H9 (cell line): ENCODE data around the gene GSX1. TPM values are rescaled to one million over a fixed set of nuclear protein-coding genes. Genes with fewer than 3 reads are reported as not detected.

Experiments
- DNase-seq: peaks from one replicate; pipeline ENCODE4 v3.0.0-alpha.2; 2017
- H2AFZ ChIP-seq: one replicate; pipeline ENCODE4 v1.6.1; 2013; ENCODE audit warnings: mild to moderate bottlenecking, low read length, control low read depth, moderate library complexity
- H2AK5ac ChIP-seq: 2 replicates; pipeline ENCODE4 v1.6.1; 2013; ENCODE audit warnings: low read length, control low read depth, mixed read lengths; ENCODE audit not compliant: insufficient read length
- H2BK120ac ChIP-seq: one replicate; pipeline ENCODE4 v1.6.1; 2013; ENCODE audit warnings: low read depth, mild to moderate bottlenecking, low read length, control low read depth, inconsistent platforms; ENCODE audit not compliant: poor library complexity, severe bottlenecking
- H2BK12ac ChIP-seq: 2 replicates; pipeline ENCODE4 v1.6.1; 2013; ENCODE audit warnings: low read length, control low read depth, mixed read lengths, low read depth; ENCODE audit not compliant: insufficient read length
- H2BK15ac ChIP-seq: 2 replicates; pipeline ENCODE4 v1.6.1; 2013; ENCODE audit warnings: low read depth, low read length, control low read depth
- H2BK20ac ChIP-seq: one replicate; pipeline ENCODE4 v1.6.1; 2013; ENCODE audit warnings: low read depth, mild to moderate bottlenecking, low read length, control low read depth, inconsistent platforms; ENCODE audit not compliant: poor library complexity, severe bottlenecking
- H2BK5ac ChIP-seq: 2 replicates; pipeline ENCODE4 v1.6.1; 2013; ENCODE audit warnings: low read length, control low read depth, mixed read lengths; ENCODE audit not compliant: insufficient read length
- H3K14ac ChIP-seq: 2 replicates; pipeline ENCODE4 v1.6.1; 2013; ENCODE audit warnings: low read length, control low read depth; ENCODE audit not compliant: insufficient read depth
- H3K18ac ChIP-seq: 2 replicates; pipeline ENCODE4 v1.6.1; 2013; ENCODE audit warnings: low read depth, mild to moderate bottlenecking, mixed read lengths, low read length, control low read depth; ENCODE audit not compliant: insufficient read length
- H3K23ac ChIP-seq: 2 replicates; pipeline ENCODE4 v1.6.1; 2013; ENCODE audit warnings: low read length, control low read depth, mixed read lengths, low read depth; ENCODE audit not compliant: insufficient read length
- H3K23me2 ChIP-seq: 2 replicates; pipeline ENCODE4 v1.6.1; 2013; ENCODE audit warnings: low read depth, mild to moderate bottlenecking, mixed read lengths, low read length, control low read depth; ENCODE audit not compliant: insufficient read length, poor library complexity, severe bottlenecking
- H3K27ac ChIP-seq: 2 replicates; pipeline ENCODE4 v1.5.1; 2013; ENCODE audit warnings: low read length, control low read depth, mixed read lengths, low read depth; ENCODE audit not compliant: insufficient read length
- H3K27me3 ChIP-seq: 2 replicates; pipeline ENCODE4 v1.6.1; 2013; ENCODE audit warnings: low read length, control low read depth, inconsistent platforms; ENCODE audit not compliant: insufficient read depth
- H3K4ac ChIP-seq: 2 replicates; pipeline ENCODE4 v1.6.1; 2013; ENCODE audit warnings: low read depth, mild to moderate bottlenecking, control low read depth, inconsistent platforms, low read length, moderate library complexity
- H3K4me1 ChIP-seq: 2 replicates; pipeline ENCODE4 v1.6.1; 2013; ENCODE audit warnings: low read length, control low read depth, inconsistent platforms; ENCODE audit not compliant: insufficient read depth
- H3K4me2 ChIP-seq: 2 replicates; pipeline ENCODE4 v1.6.1; 2013; ENCODE audit warnings: low read length, control low read depth, mixed read lengths; ENCODE audit not compliant: insufficient read length, insufficient read depth
- H3K56ac ChIP-seq: 2 replicates; pipeline ENCODE4 v1.6.1; 2013; ENCODE audit warnings: low read depth, mild to moderate bottlenecking, mixed read lengths, low read length, control low read depth; ENCODE audit not compliant: insufficient read length
- H3K79me1 ChIP-seq: 2 replicates; pipeline ENCODE4 v1.6.1; 2013; ENCODE audit warnings: low read depth, mild to moderate bottlenecking, moderate library complexity, low read length, control low read depth, inconsistent platforms; ENCODE audit not compliant: insufficient read depth, poor library complexity, severe bottlenecking
- H3K79me2 ChIP-seq: 2 replicates; pipeline ENCODE4 v1.6.1; 2013; ENCODE audit warnings: low read length, control low read depth, inconsistent platforms; ENCODE audit not compliant: insufficient read depth
- H3K9ac ChIP-seq: 2 replicates; pipeline ENCODE4 v1.6.1; 2013; ENCODE audit warnings: low read length, control low read depth, mixed read lengths; ENCODE audit not compliant: insufficient read length; ENCODE audit errors: extremely low read depth
- H3K9me3 ChIP-seq: one replicate; pipeline ENCODE4 v1.6.1; 2013; ENCODE audit warnings: low read depth, low read length, inconsistent platforms; ENCODE audit not compliant: control insufficient read depth
- H3T11ph ChIP-seq: one replicate; pipeline ENCODE4 v1.6.1; 2013; ENCODE audit warnings: mild to moderate bottlenecking, low read length, control low read depth, inconsistent platforms
- H4K20me1 ChIP-seq: one replicate; pipeline ENCODE4 v1.6.1; 2013; ENCODE audit not compliant: control insufficient read depth, insufficient read length, insufficient read depth
- H4K5ac ChIP-seq: 2 replicates; pipeline ENCODE4 v1.6.1; 2013; ENCODE audit warnings: low read depth, mild to moderate bottlenecking, mixed read lengths, low read length, control low read depth; ENCODE audit not compliant: insufficient read length
- H4K8ac ChIP-seq: replicated peaks from 2 replicates; pipeline ENCODE4 v1.6.1; 2013; ENCODE audit warnings: low read length, control low read depth, mixed read lengths, low read depth; ENCODE audit not compliant: insufficient read length
- H4K91ac ChIP-seq: 2 replicates; pipeline ENCODE4 v1.6.1; 2013; ENCODE audit warnings: low read depth, mild to moderate bottlenecking, moderate library complexity, mixed read lengths, low read length, control low read depth; ENCODE audit not compliant: insufficient read length
- H3K27ac Mint-ChIP-seq, 3 experiments: 2 replicates in 2 of 3; 3 replicates in 1 of 3; pipeline ENCODE4 v1.8.0; 2020 to 2021; ENCODE audit warnings: mixed read lengths in 3 of 3, mild to moderate bottlenecking in 1 of 3, moderate library complexity in 1 of 3
- H3K27me3 Mint-ChIP-seq: 2 replicates; pipeline ENCODE4 v1.8.0; 2021; ENCODE audit warnings: low read depth, mild to moderate bottlenecking, moderate library complexity, mixed read lengths
- H3K36me3 Mint-ChIP-seq, 3 experiments: 2 replicates in 2 of 3; 3 replicates in 1 of 3; pipeline ENCODE4 v1.8.0; 2020 to 2021; ENCODE audit warnings: low read depth in 3 of 3, mixed read lengths in 3 of 3; ENCODE audit not compliant: insufficient read depth in 1 of 3
- H3K4me1 Mint-ChIP-seq, 2 experiments: 2 replicates each; pipeline ENCODE4 v1.8.0; 2020; ENCODE audit warnings: mixed read lengths in 2 of 2
- H3K4me3 Mint-ChIP-seq, 2 experiments: 2 replicates in 1 of 2; 3 replicates in 1 of 2; pipeline ENCODE4 v1.8.0; 2020 to 2021; ENCODE audit warnings: mild to moderate bottlenecking in 2 of 2, mixed read lengths in 2 of 2, moderate library complexity in 1 of 2
- H3K9me3 Mint-ChIP-seq, 2 experiments: 2 replicates in 1 of 2; 3 replicates in 1 of 2; pipeline ENCODE4 v1.8.0; 2020; ENCODE audit warnings: mild to moderate bottlenecking in 2 of 2, mixed read lengths in 2 of 2, moderate library complexity in 1 of 2
- WGBS: extraction: QIAGEN DNeasy Blood & Tissue Kit; methylation state at CpG from one replicate; pipeline ENCODE4 v1.1.7; 2013; ENCODE audit warnings: missing lambda C conversion rate, low lambda C conversion rate, mixed read lengths; ENCODE audit not compliant: insufficient read length; ENCODE audit errors: extremely low coverage; 5-methylcytosine and 5-hydroxymethylcytosine counted together
- total RNA-seq: library from RNA; stranded (reverse); gene quantifications from 2 replicates; pipeline ENCODE4 v1.2.1, GENCODE V29; 2021
- TF ChIP-seq, protein P1 (sequence below): fragments of 200-600 bp; sonication (generic); conservative IDR thresholded peaks from 3 replicates; pipeline ENCODE4 v1.8.0; 2021; ENCODE audit warnings: antibody characterized with exemption, mild to moderate bottlenecking

The GSX1 gene
- total RNA-seq, 1 experiment from 2014 or later: not detected

- TF ChIP-seq, protein P1, sequence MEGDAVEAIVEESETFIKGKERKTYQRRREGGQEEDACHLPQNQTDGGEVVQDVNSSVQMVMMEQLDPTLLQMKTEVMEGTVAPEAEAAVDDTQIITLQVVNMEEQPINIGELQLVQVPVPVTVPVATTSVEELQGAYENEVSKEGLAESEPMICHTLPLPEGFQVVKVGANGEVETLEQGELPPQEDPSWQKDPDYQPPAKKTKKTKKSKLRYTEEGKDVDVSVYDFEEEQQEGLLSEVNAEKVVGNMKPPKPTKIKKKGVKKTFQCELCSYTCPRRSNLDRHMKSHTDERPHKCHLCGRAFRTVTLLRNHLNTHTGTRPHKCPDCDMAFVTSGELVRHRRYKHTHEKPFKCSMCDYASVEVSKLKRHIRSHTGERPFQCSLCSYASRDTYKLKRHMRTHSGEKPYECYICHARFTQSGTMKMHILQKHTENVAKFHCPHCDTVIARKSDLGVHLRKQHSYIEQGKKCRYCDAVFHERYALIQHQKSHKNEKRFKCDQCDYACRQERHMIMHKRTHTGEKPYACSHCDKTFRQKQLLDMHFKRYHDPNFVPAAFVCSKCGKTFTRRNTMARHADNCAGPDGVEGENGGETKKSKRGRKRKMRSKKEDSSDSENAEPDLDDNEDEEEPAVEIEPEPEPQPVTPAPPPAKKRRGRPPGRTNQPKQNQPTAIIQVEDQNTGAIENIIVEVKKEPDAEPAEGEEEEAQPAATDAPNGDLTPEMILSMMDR: no peak
- no peak overlapping the region for H3K18ac ChIP-seq
- H4K20me1 ChIP-seq: no peaks in the 10 kb centered on the region
- no peak overlapping the region for H2AFZ ChIP-seq
- no peak overlapping the region for H3K27ac Mint-ChIP-seq
- no peaks in the 10 kb centered on the region; a peak in 1 of 7 replicates for H3K36me3 Mint-ChIP-seq
- H2BK15ac ChIP-seq: no peak overlapping the region
- no peak overlapping the region for H2BK20ac ChIP-seq
- H3K4me2 ChIP-seq: no peak overlapping the region
- H3K9me3 Mint-ChIP-seq: peaks cover 0 to 5% of the 10 kb centered on the region in 2 experiments; a peak in 2 of 5 replicates
- WGBS: no CpG with 5 or more reads among the region's 23 CpGs
- no peaks in the 10 kb centered on the region for H3K4me1 ChIP-seq
- no peak overlapping the region for H4K91ac ChIP-seq
- no peak overlapping the region for H2BK5ac ChIP-seq
- no peak overlapping the region for H3K14ac ChIP-seq
- peaks cover 83% of the 10 kb centered on the region for H3K27me3 ChIP-seq
- H3K4me3 Mint-ChIP-seq: peak overlapping the region in 1 of 2 experiments; percentile 70; a peak in 3 of 5 replicates
- no peak overlapping the region for H4K8ac ChIP-seq
- H3K9me3 ChIP-seq: no peaks in the 10 kb centered on the region
- H3K56ac ChIP-seq: no peak overlapping the region
- H2AK5ac ChIP-seq: no peak overlapping the region
- no peaks in the 10 kb centered on the region for H3K23me2 ChIP-seq
- H2BK120ac ChIP-seq: no peak overlapping the region
- no peak for DNase-seq
- H3K27me3 Mint-ChIP-seq: peaks cover 100% of the 10 kb centered on the region
- H2BK12ac ChIP-seq: no peak overlapping the region
- peaks cover 40 to 53% of the 10 kb centered on the region in 2 experiments for H3K4me1 Mint-ChIP-seq
- H3T11ph ChIP-seq: no peak overlapping the region
- H3K79me1 ChIP-seq: no peaks in the 10 kb centered on the region
- H3K27ac ChIP-seq: no peak overlapping the region
- no peak overlapping the region for H3K9ac ChIP-seq
- no peak overlapping the region for H3K4ac ChIP-seq
- no peak overlapping the region for H4K5ac ChIP-seq
- no peaks in the 10 kb centered on the region for H3K79me2 ChIP-seq
- H3K23ac ChIP-seq: no peak overlapping the region
Observed at GRCh38 chr13:27790523-27790922, 1.8 kb upstream of the GSX1 start.
